GM15510 (cell line): ENCODE results near the gene ENTHD1.

ENCODE experiments used
- POLR2A ChIP-seq: IDR thresholded peaks from 3 replicates; pipeline ENCODE4 v1.6.1; 2011; ENCODE audit warnings: borderline replicate concordance; ENCODE audit not compliant: insufficient read length; ENCODE audit errors: extremely low read depth

ENTHD1 gene

GRCh38 chr22:39805117-39805516 lies 88.4 kb downstream of the ENTHD1 start:
- TF ChIP-seq POLR2A, result no peak

- no peak for TF ChIP-seq POLR2A
Observed at GRCh38 chr22:39802682-39803081, 90.9 kb downstream of the ENTHD1 start.

DNA sequence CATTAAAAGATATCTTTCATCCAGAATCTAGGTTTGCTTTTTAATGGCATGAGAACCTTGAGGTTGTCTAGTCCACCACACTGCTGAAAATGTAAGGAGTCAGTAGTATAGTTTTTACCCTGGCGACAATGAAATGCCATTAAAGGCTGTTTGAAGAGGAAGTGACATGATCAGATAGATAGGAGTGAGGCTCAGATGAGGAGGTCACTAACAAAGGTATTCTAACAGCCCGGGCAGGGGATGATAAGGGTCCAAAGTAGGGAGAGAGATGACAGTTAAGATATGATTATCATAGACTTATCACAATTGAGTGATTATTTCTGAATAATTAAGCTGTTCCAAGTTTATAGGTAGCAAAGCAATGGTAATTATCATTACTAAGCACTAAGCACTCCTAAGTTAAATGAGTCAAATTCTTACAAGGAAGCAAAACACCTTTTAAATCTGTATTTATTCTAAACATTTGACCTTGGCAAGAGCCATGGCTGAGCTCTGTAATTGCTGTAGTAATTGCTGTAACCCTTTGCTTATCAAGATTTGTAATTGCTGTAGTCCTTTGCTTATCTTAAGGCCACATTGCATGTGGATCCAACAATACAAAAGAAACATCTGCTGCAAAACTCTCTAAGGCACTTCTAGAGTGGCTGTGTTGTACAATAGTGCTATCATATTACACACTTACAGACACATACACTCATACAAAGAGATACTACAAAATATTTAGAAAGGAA lies 92.6 kb downstream of the ENTHD1 start:
- no peak for TF ChIP-seq POLR2A

DNA sequence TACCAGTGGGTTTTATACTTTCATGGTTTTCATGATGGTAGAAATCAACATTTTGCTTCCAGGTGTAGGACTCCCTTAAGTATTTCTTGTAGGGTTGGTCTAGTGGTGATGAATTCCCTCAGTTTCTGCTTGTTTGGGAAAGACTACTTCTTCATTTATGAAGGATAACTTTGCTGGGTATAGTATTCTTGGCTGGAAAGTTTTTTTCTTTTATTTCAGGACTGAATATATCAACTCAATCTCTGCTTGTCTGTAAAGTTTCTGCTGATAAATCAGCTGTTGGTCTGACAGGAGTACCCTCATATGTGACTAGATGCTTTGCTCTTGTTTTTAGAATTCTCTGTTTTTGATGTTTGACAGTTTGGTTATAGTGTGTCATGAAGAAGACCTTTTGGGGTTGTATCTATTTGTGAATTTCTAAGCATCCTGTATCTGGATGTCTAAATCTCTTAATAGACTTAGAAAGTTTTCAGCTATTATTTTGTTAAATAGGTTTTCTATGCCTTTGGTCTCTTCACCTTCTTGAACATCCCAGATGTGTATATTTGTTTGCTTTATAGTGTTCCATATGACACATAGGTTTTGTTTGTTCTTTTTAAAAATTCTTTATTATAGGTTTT lies 95.9 kb downstream of the ENTHD1 start:
- TF ChIP-seq POLR2A, result no peak

GRCh38 chr22:39789788-39790187 lies 103.8 kb downstream of the ENTHD1 start:
- TF ChIP-seq POLR2A, result no peak

DNA sequence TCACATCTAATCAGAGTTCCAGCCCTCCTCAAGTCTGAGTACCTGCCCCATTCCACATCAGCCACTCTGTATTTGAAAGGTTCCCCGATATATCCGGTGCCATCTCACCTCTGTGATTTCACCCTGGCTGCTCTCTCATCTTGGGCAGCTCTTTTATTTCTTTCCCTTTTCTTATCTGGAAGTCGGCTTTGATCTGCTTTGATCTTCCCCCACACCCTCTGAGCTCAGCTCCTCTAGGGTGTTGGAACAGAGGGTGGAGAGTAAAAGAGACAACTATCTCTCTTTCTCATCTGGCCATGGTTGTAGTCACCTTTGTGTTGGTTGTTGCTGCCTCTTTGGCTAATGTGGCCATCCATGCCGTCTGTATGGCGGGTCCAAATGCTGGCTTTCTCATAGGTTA lies 108.3 kb downstream of the ENTHD1 start:
- no peak for TF ChIP-seq POLR2A

GRCh38 chr22:39777716-39778454 lies 115.7 kb downstream of the ENTHD1 start:
- TF ChIP-seq POLR2A, result no peak

GRCh38 chr22:39776295-39777009 lies 117.1 kb downstream of the ENTHD1 start:
- TF ChIP-seq POLR2A, result no peak

DNA sequence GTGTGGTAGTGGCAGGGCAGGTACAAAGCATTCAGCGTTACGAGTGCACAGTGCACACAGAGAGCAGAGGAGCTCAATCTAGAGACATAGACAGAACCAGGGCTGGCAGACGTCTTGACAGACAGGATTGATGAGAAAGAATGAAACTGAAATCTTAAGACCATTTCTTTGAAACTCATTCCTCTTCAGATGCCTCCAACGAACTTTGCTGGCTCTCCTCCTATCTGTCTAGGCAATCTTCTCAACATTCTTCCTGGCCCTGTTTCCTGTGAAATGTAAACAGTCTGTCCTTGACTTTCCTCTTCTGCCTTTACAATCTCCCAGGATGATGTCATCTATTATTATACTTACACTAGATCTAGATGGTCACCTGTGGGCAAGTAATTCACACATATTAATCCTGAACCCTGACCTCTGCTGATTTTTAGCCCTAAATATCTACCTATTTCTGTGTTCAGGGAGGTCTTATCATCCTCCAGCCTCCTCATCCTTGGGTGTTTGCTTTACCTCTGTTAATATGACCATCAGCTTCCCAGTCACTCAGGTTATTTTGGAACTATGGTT lies 119.5 kb downstream of the ENTHD1 start:
- TF ChIP-seq POLR2A, result no peak

DNA sequence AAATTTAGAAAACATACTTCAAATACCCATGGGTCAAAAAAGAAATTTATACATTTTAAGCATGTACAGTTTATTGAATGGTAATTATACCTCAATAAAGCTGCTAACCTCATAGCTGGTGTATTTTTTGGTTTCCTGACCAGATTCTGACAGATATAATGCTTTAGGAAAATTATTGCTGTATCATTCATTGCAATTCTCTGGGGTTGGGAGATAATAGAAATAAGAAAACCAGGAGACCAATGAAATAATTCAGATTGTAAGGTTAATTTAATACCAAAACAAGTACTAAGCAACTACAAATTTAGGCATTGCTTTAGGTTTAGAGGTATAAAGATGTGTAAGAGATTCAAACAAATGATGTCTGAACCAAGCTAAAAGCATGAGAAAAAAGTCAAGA lies 120.1 kb downstream of the ENTHD1 start:
- no peak for TF ChIP-seq POLR2A

- TF ChIP-seq POLR2A, result no peak
Observed at GRCh38 chr22:39771486-39771885, 122.1 kb downstream of the ENTHD1 start.

DNA sequence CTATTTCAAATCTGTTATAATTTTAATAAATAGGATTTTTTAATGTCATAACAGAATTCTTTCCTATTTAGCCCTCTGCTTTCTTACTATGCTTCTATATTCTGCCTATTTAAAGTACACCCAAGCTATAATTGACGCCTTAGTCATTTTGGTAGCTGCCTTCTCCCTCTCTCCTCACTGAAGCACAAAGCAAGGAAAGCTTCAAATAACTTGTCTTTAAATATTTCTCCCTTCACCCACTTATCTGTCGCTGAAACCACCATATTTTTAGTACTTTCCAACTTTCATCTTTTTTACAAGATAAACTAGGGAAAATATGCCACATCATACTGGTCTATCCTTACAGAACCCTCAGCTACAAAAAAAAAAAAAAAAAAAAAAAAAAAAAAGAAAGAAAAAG lies 127.9 kb downstream of the ENTHD1 start:
- no peak for TF ChIP-seq POLR2A

DNA sequence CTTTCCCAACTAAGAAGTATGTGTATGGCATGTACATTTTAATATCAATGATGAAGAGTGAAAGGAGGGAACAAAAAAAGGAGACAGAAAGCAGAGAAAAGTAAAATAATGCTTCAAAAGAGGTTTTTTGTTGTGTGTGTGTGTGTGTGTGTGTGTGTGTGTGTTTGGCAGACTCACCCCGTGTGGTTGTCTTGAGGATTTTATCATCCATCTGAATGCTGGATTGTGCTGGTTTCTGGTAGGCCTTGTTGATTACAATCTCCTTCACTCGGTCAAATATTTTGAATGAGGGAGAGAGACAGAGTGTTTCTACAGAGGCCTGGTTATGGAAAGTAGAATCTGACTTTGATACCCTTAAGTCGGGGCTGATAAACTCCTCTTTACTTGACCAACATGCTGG lies 128.5 kb downstream of the ENTHD1 start:
- no peak for TF ChIP-seq POLR2A

GRCh38 chr22:39763276-39763675 lies 130.3 kb downstream of the ENTHD1 start:
- no peak for TF ChIP-seq POLR2A

DNA sequence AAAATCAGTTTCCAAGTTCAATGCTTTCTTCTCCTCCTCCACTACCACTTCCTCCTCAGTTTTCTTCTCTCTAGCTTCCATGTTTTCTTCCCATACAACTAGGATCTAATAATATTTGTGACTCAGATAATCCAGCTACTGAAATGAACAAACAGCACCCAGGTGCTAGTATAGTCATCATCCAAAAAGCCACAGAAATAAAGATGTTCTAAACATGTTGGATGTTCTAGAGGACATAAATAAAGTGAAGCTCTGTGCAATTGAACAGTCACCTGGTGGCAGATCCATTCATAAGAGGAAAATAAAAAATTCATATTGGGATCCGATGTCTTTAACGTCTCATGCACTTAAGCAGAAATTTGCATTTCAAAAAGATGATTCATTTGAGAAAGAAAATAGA lies 142.8 kb downstream of the ENTHD1 start:
- TF ChIP-seq POLR2A, result no peak
